Uterus (tissue), 4 donors: ENCODE measurements around the gene RAN. TPM values are rescaled to one million over a fixed set of nuclear protein-coding genes. Genes with fewer than 3 reads are reported as not detected.

Experiments used
- DNase-seq, 2 donors: peaks; one replicate each; pipeline ENCODE4 v3.0.0-alpha.2; 2019 to 2020
- H3K27ac ChIP-seq, 2 donors: fragments of 200-600 bp; sonication (generic); 1 replicate in 1 of 2; 2 replicates in 1 of 2; pipeline ENCODE4 v1.5.1; 2016 to 2018
- H3K27me3 ChIP-seq, 2 donors: fragments of 200-600 bp; sonication (generic); one replicate each; pipeline ENCODE4 v1.5.1; 2018 to 2019; ENCODE audit warnings: control low read depth in 1 of 2
- H3K36me3 ChIP-seq, 2 donors: fragments of 200-600 bp; sonication (generic); one replicate each; pipeline ENCODE4 v1.5.1; 2019; ENCODE audit warnings: control low read depth in 1 of 2
- H3K4me1 ChIP-seq, 2 donors: fragments of 200-600 bp; sonication (generic); one replicate each; pipeline ENCODE4 v1.5.1; 2018 to 2019; ENCODE audit warnings: control low read depth in 1 of 2
- H3K4me3 ChIP-seq, 2 donors: fragments of 200-600 bp; sonication (generic); 1 replicate in 1 of 2; 2 replicates in 1 of 2; pipeline ENCODE4 v1.5.1; 2018 to 2019; ENCODE audit warnings: mild to moderate bottlenecking in 1 of 2
- H3K9me3 ChIP-seq, 2 donors: fragments of 200-600 bp; sonication (generic); one replicate each; pipeline ENCODE4 v1.5.1; 2019; ENCODE audit warnings: control low read depth in 1 of 2
- POLR2A ChIP-seq, 2 donors: fragments of 450-650 bp; IDR thresholded peaks; one replicate each; pipeline ENCODE4 v1.6.1; 2016; ENCODE audit warnings: antibody characterized with exemption in 2 of 2, mild to moderate bottlenecking in 1 of 2, moderate library complexity in 1 of 2
- intact Hi-C: fragments of 100-400 bp; cut with DNase I; formaldehyde crosslinking; loops from one replicate; pipeline ENCODE4 v1.15.1; 2023; ENCODE audit warnings: low total_unique reads
- total RNA-seq, 4 donors: library from RNA; depleted of rRNA in 3 of 4; stranded (reverse); fragments of >200 nt in 3 of 4; gene quantifications; one replicate each; pipeline versions ENCODE4 v1.1.0 to v1.2.4, GENCODE V29; 2014 to 2023
- TF ChIP-seq, protein P1 (sequence below), 4 experiments: fragments of 200-600 bp in 2 of 4; fragments of 450-650 bp in 2 of 4; sonication (generic) in 2 of 4; IDR thresholded peaks; one replicate each; pipeline ENCODE4 v1.5.1; 2016 to 2019; ENCODE audit warnings: antibody characterized with exemption in 4 of 4, mild to moderate bottlenecking in 2 of 4, moderate library complexity in 1 of 4
- donor health status: DM: yes; HTN: yes; CAD: no.

The RAN gene
- total RNA-seq, 4 donors from 2014 or later = 64.6 to 287 (median 177) TPM

DNA sequence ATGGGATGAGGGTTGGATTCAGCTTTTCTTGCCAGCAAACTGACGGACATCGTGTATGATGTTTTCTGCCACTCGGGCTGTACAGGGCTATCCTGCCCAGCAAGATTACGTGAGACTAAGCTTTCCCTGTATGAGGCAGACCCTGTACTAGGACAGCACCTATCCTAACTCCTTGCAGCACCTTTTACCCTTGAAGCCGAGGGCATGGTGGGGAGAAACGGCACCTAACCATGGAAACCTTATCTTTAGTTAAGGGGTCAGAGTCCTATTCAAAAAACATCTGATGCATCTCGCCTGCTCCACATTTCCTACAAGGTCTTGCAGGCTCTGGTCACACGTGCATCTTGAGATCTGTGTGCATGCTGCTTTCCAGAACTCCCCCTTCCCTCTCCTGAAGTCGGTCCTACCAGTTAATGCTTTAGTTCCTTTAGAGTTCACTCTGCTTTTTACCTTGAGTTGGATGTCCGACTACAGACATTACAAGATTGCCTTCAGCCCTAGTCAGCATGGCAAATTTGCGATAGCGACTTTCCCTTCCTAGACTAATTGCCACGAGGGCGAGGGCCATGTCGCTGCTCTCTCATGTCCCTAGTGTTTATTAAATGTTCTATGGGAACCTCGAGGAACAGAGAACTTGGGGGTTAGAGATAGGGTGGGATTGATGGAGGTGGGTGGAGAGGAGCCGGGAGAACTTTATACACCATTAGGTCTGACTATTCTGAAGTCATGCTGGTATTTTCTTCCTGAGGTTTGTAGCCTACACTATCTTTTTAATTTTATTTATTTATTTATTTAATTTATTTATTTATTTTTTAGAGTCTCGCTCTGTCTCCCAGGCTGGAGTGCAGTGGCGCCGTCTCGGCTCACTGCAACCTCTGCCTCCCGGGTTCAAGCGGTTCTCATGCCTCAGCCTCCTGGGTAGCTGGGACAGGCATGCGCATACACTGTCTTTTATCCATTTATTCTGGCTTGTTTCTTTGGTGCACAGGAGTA, 6.6 kb downstream of the RAN start:
- Histone ChIP-seq H3K4me3 (no peak overlapping the region), H3K27me3 (no peaks in the 10 kb centered on the region), H3K27ac (no peak overlapping the region), H3K36me3 (no peaks in the 10 kb centered on the region), H3K4me1 (peaks cover 0 to 5% of the 10 kb centered on the region in 2 donors), H3K9me3 (no peaks in the 10 kb centered on the region)
- TF ChIP-seq POLR2A (IDR thresholded peaks at IDR 0.05) = no peak
- intact Hi-C loops = no loop called here
- no peak for DNase-seq

DNA sequence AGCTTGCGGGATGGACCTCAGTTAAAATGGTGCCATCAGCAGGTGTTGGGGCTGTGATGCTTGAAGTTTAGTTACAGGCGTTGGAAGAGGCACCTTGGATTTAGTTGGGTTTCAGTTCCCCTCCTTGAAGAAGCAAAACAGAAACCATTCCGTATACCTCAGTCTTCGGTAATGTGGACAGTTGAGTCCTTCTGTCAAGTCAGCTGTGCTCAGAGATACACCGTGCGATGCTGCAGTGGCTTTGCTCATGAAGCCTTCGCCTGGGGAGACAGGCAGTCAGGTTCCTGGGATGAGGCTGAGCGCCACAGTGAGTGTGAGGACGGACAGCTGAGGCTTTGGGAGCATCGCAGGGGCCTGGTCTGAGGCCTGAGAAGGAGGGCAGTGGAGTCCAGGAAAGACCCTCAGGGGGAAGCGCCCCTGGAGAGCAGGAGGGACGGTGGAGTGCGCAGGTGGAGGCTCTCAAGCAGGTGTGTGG, 7.4 kb downstream of the RAN start:
- Histone ChIP-seq H3K4me1 (no peaks in the 10 kb centered on the region), H3K27ac (no peak overlapping the region), H3K4me3 (no peak overlapping the region), H3K36me3 (no peaks in the 10 kb centered on the region), H3K27me3 (no peaks in the 10 kb centered on the region), H3K9me3 (no peaks in the 10 kb centered on the region)
- TF ChIP-seq, protein P1, sequence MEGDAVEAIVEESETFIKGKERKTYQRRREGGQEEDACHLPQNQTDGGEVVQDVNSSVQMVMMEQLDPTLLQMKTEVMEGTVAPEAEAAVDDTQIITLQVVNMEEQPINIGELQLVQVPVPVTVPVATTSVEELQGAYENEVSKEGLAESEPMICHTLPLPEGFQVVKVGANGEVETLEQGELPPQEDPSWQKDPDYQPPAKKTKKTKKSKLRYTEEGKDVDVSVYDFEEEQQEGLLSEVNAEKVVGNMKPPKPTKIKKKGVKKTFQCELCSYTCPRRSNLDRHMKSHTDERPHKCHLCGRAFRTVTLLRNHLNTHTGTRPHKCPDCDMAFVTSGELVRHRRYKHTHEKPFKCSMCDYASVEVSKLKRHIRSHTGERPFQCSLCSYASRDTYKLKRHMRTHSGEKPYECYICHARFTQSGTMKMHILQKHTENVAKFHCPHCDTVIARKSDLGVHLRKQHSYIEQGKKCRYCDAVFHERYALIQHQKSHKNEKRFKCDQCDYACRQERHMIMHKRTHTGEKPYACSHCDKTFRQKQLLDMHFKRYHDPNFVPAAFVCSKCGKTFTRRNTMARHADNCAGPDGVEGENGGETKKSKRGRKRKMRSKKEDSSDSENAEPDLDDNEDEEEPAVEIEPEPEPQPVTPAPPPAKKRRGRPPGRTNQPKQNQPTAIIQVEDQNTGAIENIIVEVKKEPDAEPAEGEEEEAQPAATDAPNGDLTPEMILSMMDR (IDR thresholded peaks at IDR 0.05) = no peak
- no peak for TF ChIP-seq POLR2A (IDR thresholded peaks at IDR 0.05)
- no peak for DNase-seq
- intact Hi-C loops = no loop called here

DNA sequence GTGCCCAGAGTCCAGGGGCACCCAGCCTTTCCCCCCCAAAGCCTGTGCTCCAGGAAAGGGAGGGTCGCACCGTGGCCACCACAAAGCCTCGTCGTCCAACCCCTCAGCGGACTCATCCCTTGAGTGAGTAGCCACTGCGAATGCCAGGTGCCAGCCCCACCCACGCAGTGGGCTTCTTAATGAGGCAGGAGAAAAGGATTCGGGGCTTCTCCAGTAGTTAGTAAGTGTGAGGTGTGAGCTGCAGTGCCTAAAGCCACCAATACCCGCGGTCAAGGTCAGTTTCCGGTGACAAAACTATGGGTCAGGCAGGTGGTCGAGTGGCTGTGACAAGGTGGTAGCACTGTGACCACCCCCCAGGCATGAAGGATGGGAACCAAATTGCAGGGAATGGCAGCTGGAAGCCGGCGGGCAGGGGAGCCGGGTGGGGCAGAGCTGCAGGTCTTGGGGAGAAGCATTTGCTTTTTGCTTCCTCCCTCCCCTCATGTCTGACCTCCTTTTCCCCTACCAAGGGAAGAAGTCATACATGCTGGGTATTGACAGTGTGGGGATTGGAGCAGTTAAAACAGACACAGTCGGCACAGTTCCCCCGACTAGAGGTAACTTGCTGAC, 8.0 kb downstream of the RAN start:
- intact Hi-C loops = no loop called here
- no peaks in the 10 kb centered on the region for H3K9me3 ChIP-seq
- no peak for TF ChIP-seq POLR2A (IDR thresholded peaks at IDR 0.05)
- TF ChIP-seq, protein P1 (IDR thresholded peaks at IDR 0.05) = no peak
- no peak overlapping the region for H3K4me3 ChIP-seq
- no peaks in the 10 kb centered on the region for H3K4me1 ChIP-seq
- H3K27me3 ChIP-seq = no peaks in the 10 kb centered on the region
- H3K27ac ChIP-seq = no peak overlapping the region
- H3K36me3 ChIP-seq = no peaks in the 10 kb centered on the region
- no peak for DNase-seq

DNA sequence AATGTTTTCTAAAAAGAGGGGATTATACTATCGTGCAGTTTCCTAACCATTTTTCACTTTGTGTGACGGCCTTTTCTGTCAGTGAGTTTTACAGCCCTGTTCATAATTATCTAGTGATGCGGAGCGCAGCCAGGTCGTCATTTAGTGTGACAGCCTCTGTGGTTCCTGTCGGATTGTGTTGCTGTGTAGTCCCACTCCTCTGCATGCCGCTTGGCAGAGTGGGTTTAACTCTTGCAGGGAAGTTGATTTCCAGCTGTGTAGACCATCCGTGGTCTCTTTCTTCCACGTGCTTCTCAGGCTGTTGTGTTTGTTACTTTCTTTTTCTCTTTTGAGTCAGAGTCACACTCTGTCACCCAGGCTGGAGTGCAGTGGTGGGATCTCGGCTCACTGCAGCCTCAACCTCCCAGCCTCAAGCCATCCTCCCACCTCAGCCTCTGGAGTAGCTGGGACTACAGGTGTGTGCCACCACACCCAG, 8.6 kb downstream of the RAN start:
- Histone ChIP-seq H3K36me3 (no peaks in the 10 kb centered on the region), H3K27me3 (no peaks in the 10 kb centered on the region), H3K27ac (no peak overlapping the region), H3K4me1 (no peaks in the 10 kb centered on the region), H3K4me3 (no peak overlapping the region), H3K9me3 (no peaks in the 10 kb centered on the region)
- no peak for DNase-seq
- intact Hi-C loops = no loop called here
- TF ChIP-seq, protein P1 (IDR thresholded peaks at IDR 0.05) = no peak
- no peak for TF ChIP-seq POLR2A (IDR thresholded peaks at IDR 0.05)

DNA sequence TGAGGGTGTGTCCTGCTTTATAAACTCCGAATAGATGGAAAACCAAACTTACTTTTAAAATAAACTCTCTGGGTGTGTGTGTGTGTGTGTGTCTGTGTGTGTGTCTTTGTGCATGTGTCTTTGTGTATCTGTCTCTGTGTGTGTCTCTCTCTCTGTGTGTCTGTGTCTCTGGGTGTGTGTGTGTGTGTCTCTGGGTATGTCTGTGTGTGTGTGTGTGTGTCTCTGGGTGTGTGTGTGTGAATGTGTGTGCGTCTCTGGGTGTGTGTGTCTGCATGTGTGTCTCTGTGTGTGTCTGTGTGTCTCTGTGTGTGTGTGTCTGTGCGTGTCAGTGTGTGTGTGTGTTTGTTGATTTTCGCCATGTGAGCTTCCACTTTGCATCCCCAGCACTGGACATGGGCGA, 9.2 kb downstream of the RAN start:
- Histone ChIP-seq H3K9me3 (no peaks in the 10 kb centered on the region), H3K4me3 (no peak overlapping the region), H3K36me3 (no peaks in the 10 kb centered on the region), H3K27ac (no peak overlapping the region), H3K4me1 (no peaks in the 10 kb centered on the region), H3K27me3 (no peaks in the 10 kb centered on the region)
- intact Hi-C loops = no loop called here
- no peak for DNase-seq
- TF ChIP-seq, protein P1 (IDR thresholded peaks at IDR 0.05) = no peak
- no peak for TF ChIP-seq POLR2A (IDR thresholded peaks at IDR 0.05)
